MM.1S (cell line): Measurements from ENCODE around the gene ZNF106.

ENCODE experiments used
- DNase-seq: peaks from one replicate; pipeline ENCODE4 v3.0.0-alpha.2; 2015
- H2AFZ ChIP-seq: fragments of 300-600 bp; sonication (generic); 2 replicates; pipeline ENCODE4 v1.6.0; 2016; ENCODE audit warnings: antibody characterized with exemption, low read length
- H3F3A ChIP-seq: fragments of 300-600 bp; sonication (generic); 2 replicates; pipeline ENCODE4 v1.6.1; 2016; ENCODE audit warnings: mild to moderate bottlenecking, antibody characterized with exemption, low read length, moderate library complexity, mixed read lengths; ENCODE audit not compliant: insufficient read depth
- H3K27ac ChIP-seq: fragments of 300-600 bp; sonication (generic); 2 replicates; pipeline ENCODE4 v1.5.1; 2016; ENCODE audit warnings: mild to moderate bottlenecking, low read length
- H3K27me3 ChIP-seq: fragments of 300-600 bp; sonication (generic); replicated peaks from 2 replicates; pipeline ENCODE4 v1.6.0; 2016; ENCODE audit warnings: low read length; ENCODE audit not compliant: insufficient read depth
- H3K36me3 ChIP-seq: fragments of 300-600 bp; sonication (generic); replicated peaks from 2 replicates; pipeline ENCODE4 v1.6.1; 2016; ENCODE audit warnings: mild to moderate bottlenecking, low read length, mixed read lengths; ENCODE audit not compliant: insufficient read depth
- H3K4me1 ChIP-seq: fragments of 300-600 bp; sonication (generic); 2 replicates; pipeline ENCODE4 v1.6.1; 2016; ENCODE audit warnings: low read length, mixed read lengths
- H3K4me2 ChIP-seq: fragments of 300-600 bp; sonication (generic); 2 replicates; pipeline ENCODE4 v1.6.0; 2016; ENCODE audit warnings: low read depth, low read length
- H3K4me3 ChIP-seq: fragments of 300-600 bp; sonication (generic); 2 replicates; pipeline ENCODE4 v1.5.1; 2016; ENCODE audit warnings: low read length, mixed read lengths
- H3K79me2 ChIP-seq: fragments of 300-600 bp; sonication (generic); 2 replicates; pipeline ENCODE4 v1.6.1; 2016; ENCODE audit warnings: mixed run types, low read length, mixed read lengths
- H3K9ac ChIP-seq: fragments of 300-600 bp; sonication (generic); 2 replicates; pipeline ENCODE4 v1.6.1; 2016; ENCODE audit warnings: low read length, mixed read lengths
- H3K9me2 ChIP-seq: fragments of 300-600 bp; sonication (generic); replicated peaks from 2 replicates; pipeline ENCODE4 v1.6.1; 2016; ENCODE audit warnings: mild to moderate bottlenecking, low read length, mixed read lengths; ENCODE audit not compliant: insufficient read depth
- H3K9me3 ChIP-seq: fragments of 300-600 bp; sonication (generic); replicated peaks from 2 replicates; pipeline ENCODE4 v1.6.1; 2016; ENCODE audit warnings: mild to moderate bottlenecking, low read length, mixed read lengths; ENCODE audit not compliant: insufficient read depth
- H4K20me1 ChIP-seq: fragments of 300-600 bp; sonication (generic); 2 replicates; pipeline ENCODE4 v1.6.1; 2016; ENCODE audit warnings: mild to moderate bottlenecking, low read length, moderate library complexity, mixed read lengths; ENCODE audit not compliant: insufficient read depth
- CTCF ChIP-seq: fragments of 300-600 bp; sonication (generic); IDR thresholded peaks from 2 replicates; pipeline ENCODE4 v1.5.1; 2016; ENCODE audit warnings: antibody characterized with exemption, low read length, mixed read lengths
- EZH2 ChIP-seq: fragments of 300-600 bp; sonication (generic); optimal IDR thresholded peaks from 2 replicates; pipeline ENCODE3; 2017; ENCODE audit warnings: low read depth, mild to moderate bottlenecking, antibody characterized with exemption, low read length, mixed read lengths
- EZH2phosphoT487 ChIP-seq: fragments of 300-600 bp; sonication (generic); IDR thresholded peaks from 2 replicates; pipeline ENCODE4 v1.6.1; 2018; ENCODE audit warnings: antibody characterized with exemption, low read length

The ZNF106 gene

GRCh38 chr15:42385980-42386700, 104.8 kb downstream of the ZNF106 start:
- Histone ChIP-seq H3K36me3 (no peaks in the 10 kb centered on the region), H3K9ac (no peak overlapping the region), H3K27ac (no peak overlapping the region), H3F3A (no peaks in the 10 kb centered on the region), H3K4me1 (no peaks in the 10 kb centered on the region), H3K9me2 (no peaks in the 10 kb centered on the region), H2AFZ (no peak overlapping the region), H3K9me3 (no peaks in the 10 kb centered on the region), H3K4me2 (no peak overlapping the region), H4K20me1 (no peaks in the 10 kb centered on the region), H3K27me3 (no peaks in the 10 kb centered on the region), H3K79me2 (no peaks in the 10 kb centered on the region), H3K4me3 (no peak overlapping the region)
- no peak for DNase-seq
- no peak for TF ChIP-seq EZH2

GRCh38 chr15:42385206-42385979, 105.5 kb downstream of the ZNF106 start:
- Histone ChIP-seq H3F3A (no peaks in the 10 kb centered on the region), H3K27me3 (no peaks in the 10 kb centered on the region), H3K4me3 (no peak overlapping the region), H2AFZ (no peak overlapping the region), H3K79me2 (no peaks in the 10 kb centered on the region), H3K9me2 (no peaks in the 10 kb centered on the region), H3K9ac (no peak overlapping the region), H3K27ac (no peak overlapping the region), H3K4me1 (no peaks in the 10 kb centered on the region), H3K4me2 (no peak overlapping the region), H3K9me3 (no peaks in the 10 kb centered on the region), H4K20me1 (no peaks in the 10 kb centered on the region), H3K36me3 (no peaks in the 10 kb centered on the region)
- TF ChIP-seq CTCF (peak; percentile 65), EZH2 (no peak)
- peak; percentile 18 for DNase-seq

DNA sequence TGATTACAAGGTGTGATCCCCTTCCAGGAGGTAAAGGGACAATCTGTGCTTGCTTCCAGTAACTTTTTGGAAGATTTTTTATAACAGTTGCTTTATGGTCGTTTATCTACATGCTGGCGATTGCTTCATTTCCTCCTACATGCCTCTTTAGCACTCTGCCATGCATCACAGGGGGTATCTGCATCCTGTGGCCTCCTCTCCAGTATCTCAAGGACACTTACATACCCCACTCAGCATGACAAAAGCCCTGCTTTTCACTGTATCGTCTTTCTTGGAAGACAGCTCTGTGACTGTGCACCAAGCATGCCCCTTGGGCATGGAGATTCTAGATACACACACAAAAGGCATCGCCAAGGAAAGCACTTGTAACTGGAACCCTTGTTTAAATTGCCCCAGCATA, 106.3 kb downstream of the ZNF106 start:
- no peaks in the 10 kb centered on the region for H3K9me2 ChIP-seq
- H3F3A ChIP-seq: no peaks in the 10 kb centered on the region
- no peak for TF ChIP-seq EZH2
- TF ChIP-seq EZH2phosphoT487: no peak
- no peak for TF ChIP-seq CTCF
- H3K4me3 ChIP-seq: no peak overlapping the region
- no peaks in the 10 kb centered on the region for H3K36me3 ChIP-seq
- H4K20me1 ChIP-seq: no peaks in the 10 kb centered on the region
- no peaks in the 10 kb centered on the region for H3K9me3 ChIP-seq
- no peaks in the 10 kb centered on the region for H3K79me2 ChIP-seq
- H3K27me3 ChIP-seq: no peaks in the 10 kb centered on the region
- no peak for DNase-seq
- H3K27ac ChIP-seq: no peak overlapping the region
- no peak overlapping the region for H2AFZ ChIP-seq
- H3K4me2 ChIP-seq: no peak overlapping the region
- H3K4me1 ChIP-seq: no peaks in the 10 kb centered on the region
- H3K9ac ChIP-seq: no peak overlapping the region

DNA sequence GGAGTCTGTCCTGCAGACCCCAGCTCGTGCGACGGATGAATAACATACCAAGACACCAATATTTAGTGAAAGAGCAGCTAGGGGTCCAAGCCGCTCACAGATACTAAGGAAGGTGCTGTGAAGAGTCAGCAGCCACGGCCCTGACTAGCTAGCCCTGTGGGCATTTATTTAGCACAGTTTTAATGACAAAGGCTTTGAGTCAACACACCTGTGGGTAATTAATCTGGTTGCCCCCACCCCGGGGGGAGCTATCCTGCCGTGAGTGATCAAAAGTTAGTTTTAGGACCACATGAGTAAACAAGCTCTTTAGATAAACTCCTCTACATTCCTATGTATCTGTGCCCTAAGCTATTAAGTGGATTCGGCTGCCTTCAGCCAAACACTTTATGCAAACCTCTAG, 112.9 kb downstream of the ZNF106 start:
- H3K27me3 ChIP-seq: no peaks in the 10 kb centered on the region
- no peak for DNase-seq
- H2AFZ ChIP-seq: no peak overlapping the region
- no peak overlapping the region for H3K9ac ChIP-seq
- H3K36me3 ChIP-seq: no peaks in the 10 kb centered on the region
- no peak overlapping the region for H3K4me3 ChIP-seq
- no peak for TF ChIP-seq EZH2
- no peak for TF ChIP-seq EZH2phosphoT487
- no peak for TF ChIP-seq CTCF
- H3K9me3 ChIP-seq: no peaks in the 10 kb centered on the region
- H4K20me1 ChIP-seq: no peaks in the 10 kb centered on the region
- H3K4me1 ChIP-seq: no peaks in the 10 kb centered on the region
- no peak overlapping the region for H3K4me2 ChIP-seq
- no peak overlapping the region for H3K27ac ChIP-seq
- no peaks in the 10 kb centered on the region for H3F3A ChIP-seq
- no peaks in the 10 kb centered on the region for H3K79me2 ChIP-seq
- H3K9me2 ChIP-seq: no peaks in the 10 kb centered on the region
